ENCODE results near the gene CHRNA5.
A peak's percentile ranks its signal among the peaks of the same experiment; 100 is the strongest.

The CHRNA5 gene

GRCh38 chr15:78640527-78641101 lies 75.3 kb downstream of the CHRNA5 start:
- DNase-seq, result no peak

DNA sequence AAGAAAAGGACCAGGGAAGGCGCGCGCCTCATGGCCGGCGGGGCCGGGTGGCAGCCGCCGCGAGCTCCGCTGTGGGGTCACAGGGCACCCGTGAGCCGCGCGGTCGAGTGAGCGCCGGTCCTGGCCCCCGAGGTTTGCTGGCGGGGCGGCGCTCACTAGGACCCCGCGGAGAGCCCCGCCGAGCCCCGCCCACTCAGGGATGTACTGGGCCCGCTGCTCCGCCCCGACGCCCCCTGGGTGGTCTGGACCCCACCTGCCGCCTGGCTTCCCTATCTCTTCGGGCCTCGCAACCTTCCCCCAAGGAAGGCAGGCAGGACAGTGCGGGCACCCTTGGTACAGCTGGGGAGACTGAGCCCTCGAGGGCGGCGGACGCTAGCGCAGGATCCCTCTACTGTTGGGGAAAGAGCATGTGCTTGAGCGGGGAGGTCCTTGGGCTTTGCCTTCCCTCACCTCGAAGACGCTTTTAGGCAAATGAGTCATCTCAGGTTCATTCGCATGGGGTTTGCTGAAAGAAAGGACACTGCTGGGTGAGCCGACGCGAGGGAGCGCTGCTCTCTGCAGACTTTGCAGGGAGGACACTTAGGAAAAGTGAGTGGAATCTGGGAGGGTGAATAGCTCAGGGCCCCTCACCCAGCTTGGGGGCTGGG lies 75.9 kb downstream of the CHRNA5 start, which contains the start of gene CHRNB4:
TSS of gene CHRNB4 (minus strand) at position 109 of the 647 bp plus-strand sequence. CDS start at position 32, 77 bp downstream.
- peak; percentile 53 for DNase-seq

DNA sequence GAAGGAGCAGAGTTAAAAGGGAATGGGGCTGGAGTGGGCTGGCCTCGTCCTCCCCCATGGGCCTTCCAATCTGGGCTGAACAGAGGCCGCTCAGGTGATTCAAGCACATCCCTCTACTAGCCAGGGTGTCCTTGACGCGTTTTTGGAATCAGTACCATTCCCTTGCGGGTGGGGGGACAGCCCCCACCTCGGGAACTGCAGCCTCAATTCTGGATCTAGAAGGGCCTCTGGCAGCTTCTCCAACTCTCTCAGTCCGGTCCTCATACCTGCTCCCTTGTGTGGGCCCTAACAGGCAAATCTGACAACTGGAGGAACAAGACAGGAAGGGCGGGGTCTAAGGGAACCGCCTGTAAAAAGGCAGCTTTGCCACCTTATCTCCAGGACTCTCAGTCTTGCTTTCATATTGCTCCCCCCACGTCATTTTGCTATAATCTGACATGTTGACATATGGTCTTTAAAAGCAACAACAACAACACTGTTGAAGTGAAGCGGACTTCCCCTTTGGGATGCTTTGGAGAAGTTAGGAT lies 76.5 kb downstream of the CHRNA5 start:
- DNase-seq, result peak; percentile 39

DNA sequence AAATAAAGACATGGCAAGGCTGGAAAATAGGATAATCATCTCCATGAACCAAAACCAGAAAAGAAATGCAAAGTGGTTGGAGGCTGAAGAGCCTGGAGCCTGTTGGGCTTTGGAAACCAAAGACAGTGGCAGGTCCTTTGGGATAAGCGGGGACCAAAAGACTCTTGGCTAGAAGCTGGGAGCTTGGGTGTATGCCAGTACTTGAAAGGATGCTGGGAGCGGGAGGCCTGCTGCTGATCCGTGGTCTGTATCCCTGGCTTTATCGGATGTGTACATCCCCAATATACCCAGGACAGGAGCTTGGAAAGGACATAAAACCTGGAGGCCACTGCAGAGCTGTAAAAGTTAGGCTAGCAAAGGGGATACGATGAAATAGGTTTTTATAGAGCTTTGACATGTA lies 77.0 kb downstream of the CHRNA5 start:
- DNase-seq, result no peak

All from hematopoietic multipotent progenitor cell treated with erythropoietin and hydrocortisone succinate and interleukin-3 and kit ligand, for 4 days (in vitro differentiated cells).